Thoracic aorta (tissue), 2 donors: ENCODE data around the gene CALML5. TPM values are rescaled to one million over a fixed set of nuclear protein-coding genes. Genes with fewer than 3 reads are reported as not detected.
A peak's percentile ranks its signal among the peaks of the same experiment; 100 is the strongest.

Experiments used
- ATAC-seq: fragments of 150-250 bp; one replicate; pipeline ENCODE4 v1.8.0; 2017; ENCODE audit warnings: low read depth; ENCODE audit not compliant: insufficient number of reproducible peaks, low FRiP score
- DNase-seq: peaks from one replicate; pipeline ENCODE4 v3.0.0-alpha.2; 2020; ENCODE audit warnings: low spot score
- H3K27ac ChIP-seq, 2 donors: fragments of 200-600 bp; sonication (generic); 1 replicate in 1 of 2; 2 replicates in 1 of 2; pipeline ENCODE4 v1.5.1; 2016; ENCODE audit warnings: mild to moderate bottlenecking in 2 of 2, moderate library complexity in 2 of 2
- H3K27me3 ChIP-seq: fragments of 200-600 bp; sonication (generic); replicated peaks from 2 replicates; pipeline ENCODE4 v1.6.0; 2016; ENCODE audit warnings: mild to moderate bottlenecking; ENCODE audit not compliant: insufficient read depth
- H3K36me3 ChIP-seq: fragments of 200-600 bp; sonication (generic); one replicate; pipeline ENCODE4 v1.5.1; 2016
- H3K4me1 ChIP-seq, 2 donors: fragments of 200-600 bp; sonication (generic); 1 replicate in 1 of 2; 2 replicates in 1 of 2; pipeline versions ENCODE4 v1.5.1 to v1.6.0; 2016; ENCODE audit warnings: low read depth in 2 of 2, mild to moderate bottlenecking in 1 of 2; ENCODE audit not compliant: control insufficient read depth in 1 of 2
- H3K4me3 ChIP-seq: fragments of 200-600 bp; sonication (generic); 2 replicates; pipeline ENCODE4 v1.5.1; 2016; ENCODE audit warnings: mild to moderate bottlenecking
- H3K9me3 ChIP-seq: fragments of 200-600 bp; sonication (generic); 2 replicates; pipeline ENCODE4 v1.5.1; 2016
- total RNA-seq, 2 donors: library from RNA; depleted of rRNA; stranded (reverse); fragments of >200 nt; gene quantifications; one replicate each; pipeline versions ENCODE4 v1.1.0 to v1.2.3, GENCODE V29; 2016
- TF ChIP-seq, protein P1 (sequence below): fragments of 200-600 bp; sonication (generic); IDR thresholded peaks from one replicate; pipeline ENCODE4 v1.5.1; 2019; ENCODE audit warnings: antibody characterized with exemption

CALML5 gene
- total RNA-seq, 2 donors from 2014 or later = 3.7 TPM; not detected in 1

DNA sequence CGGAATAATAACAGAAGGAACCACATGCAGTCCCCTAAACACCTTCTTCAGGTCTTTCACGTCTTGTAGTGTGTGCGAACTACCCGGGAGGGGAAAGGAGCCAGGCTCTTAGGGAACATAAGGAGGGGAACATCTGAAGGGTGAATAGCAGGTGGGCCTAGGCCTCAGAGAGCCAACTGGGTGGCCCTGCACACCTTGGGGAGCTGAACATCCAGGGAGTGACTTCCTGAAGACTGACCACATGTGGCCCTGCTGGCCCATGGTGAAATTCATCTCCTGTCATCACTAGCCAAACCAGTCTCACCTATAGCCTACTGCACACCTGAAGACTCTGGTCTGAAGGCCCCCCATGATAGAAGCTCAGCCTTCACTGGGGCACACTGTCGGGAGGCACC is 31.0 kb upstream of the CALML5 start:
- TF ChIP-seq, protein P1, sequence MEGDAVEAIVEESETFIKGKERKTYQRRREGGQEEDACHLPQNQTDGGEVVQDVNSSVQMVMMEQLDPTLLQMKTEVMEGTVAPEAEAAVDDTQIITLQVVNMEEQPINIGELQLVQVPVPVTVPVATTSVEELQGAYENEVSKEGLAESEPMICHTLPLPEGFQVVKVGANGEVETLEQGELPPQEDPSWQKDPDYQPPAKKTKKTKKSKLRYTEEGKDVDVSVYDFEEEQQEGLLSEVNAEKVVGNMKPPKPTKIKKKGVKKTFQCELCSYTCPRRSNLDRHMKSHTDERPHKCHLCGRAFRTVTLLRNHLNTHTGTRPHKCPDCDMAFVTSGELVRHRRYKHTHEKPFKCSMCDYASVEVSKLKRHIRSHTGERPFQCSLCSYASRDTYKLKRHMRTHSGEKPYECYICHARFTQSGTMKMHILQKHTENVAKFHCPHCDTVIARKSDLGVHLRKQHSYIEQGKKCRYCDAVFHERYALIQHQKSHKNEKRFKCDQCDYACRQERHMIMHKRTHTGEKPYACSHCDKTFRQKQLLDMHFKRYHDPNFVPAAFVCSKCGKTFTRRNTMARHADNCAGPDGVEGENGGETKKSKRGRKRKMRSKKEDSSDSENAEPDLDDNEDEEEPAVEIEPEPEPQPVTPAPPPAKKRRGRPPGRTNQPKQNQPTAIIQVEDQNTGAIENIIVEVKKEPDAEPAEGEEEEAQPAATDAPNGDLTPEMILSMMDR = no peak
- H3K27ac ChIP-seq = peak overlapping the region; percentile 76 to 79
- DNase-seq (no peak), ATAC-seq (no peak)
- H3K36me3 ChIP-seq = no peaks in the 10 kb centered on the region
- no peak overlapping the region for H3K4me3 ChIP-seq
- no peaks in the 10 kb centered on the region for H3K9me3 ChIP-seq
- H3K4me1 ChIP-seq = peaks cover 28 to 66% of the 10 kb centered on the region in 2 donors
- H3K27me3 ChIP-seq = no peaks in the 10 kb centered on the region

DNA sequence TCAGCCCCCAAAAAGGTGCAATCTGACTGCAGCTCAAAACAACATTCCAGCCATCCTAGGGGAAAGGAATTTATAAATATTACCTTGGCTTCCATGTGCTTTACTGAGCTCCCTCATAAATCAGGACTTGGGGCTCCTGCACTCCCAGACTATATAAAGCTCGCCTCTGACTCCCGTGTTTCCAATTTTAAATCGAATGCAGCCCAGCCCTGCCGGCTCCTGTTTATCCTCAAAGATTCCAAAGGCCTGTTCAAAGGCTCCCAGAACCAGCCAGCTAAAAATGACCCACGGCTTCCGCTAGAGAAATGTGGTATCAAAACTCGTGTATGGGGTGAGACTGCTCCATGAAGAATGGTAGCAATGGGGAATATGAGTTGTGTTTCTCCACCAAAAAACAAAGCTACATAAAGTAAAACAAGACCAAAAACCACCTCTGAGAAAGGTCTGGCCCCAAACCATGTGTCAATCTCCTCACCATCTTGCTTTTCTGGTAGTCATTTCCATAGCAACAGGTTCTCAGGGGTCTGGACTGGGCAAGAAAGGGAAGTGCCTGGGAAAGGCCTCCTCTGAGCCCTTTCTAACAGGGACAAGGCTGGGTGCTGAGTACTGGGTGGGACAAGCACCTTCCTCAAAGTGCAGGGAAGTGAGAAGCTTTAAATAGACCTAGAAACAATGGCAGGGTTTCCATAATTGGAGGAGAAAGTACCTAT is 30.5 kb upstream of the CALML5 start:
- TF ChIP-seq, protein P1 = no peak
- H3K4me3 ChIP-seq = no peak overlapping the region
- no peaks in the 10 kb centered on the region for H3K27me3 ChIP-seq
- peak overlapping the region; percentile 76 to 79 for H3K27ac ChIP-seq
- no peaks in the 10 kb centered on the region for H3K9me3 ChIP-seq
- DNase-seq = no peak
- ATAC-seq = no peak
- H3K36me3 ChIP-seq = no peaks in the 10 kb centered on the region
- peaks cover 28 to 63% of the 10 kb centered on the region in 2 donors for H3K4me1 ChIP-seq

DNA sequence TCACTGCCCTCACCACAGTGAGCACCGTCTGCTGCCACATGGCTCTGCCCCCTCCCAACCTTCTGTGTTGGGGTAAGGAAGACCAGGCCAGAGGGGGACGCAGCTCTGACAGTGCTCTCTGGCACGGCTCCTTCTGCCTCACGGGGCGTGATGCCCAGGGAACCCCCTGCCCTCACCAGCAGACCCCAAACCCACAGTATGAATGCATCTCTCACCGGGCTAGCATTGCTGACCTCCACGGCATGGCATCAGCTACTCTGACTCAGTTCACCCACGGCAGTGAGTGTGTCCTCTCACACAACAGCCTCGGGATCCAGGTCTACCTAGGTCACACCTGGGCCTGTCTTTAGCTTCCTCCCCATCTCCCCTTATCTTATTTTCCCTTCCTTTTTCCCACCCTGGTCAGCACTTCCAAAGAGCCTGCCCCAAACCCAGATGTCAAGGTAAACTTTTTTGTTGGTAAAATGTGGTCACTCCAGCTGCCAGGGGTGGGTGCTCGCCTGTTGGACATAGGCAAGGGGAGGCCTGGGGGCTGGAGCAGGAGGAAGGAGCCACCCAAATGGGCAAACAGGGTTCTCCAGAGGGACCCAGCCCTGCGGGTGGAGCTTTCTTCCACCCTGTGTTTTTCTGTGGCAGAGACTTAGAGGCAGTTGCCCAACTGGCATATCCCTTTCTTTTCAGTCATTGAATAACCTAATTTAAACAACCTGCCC is 29.8 kb upstream of the CALML5 start:
- ATAC-seq (no peak), DNase-seq (no peak)
- Histone ChIP-seq H3K4me3 (no peak overlapping the region), H3K36me3 (no peaks in the 10 kb centered on the region), H3K4me1 (peaks cover 23 to 56% of the 10 kb centered on the region in 2 donors), H3K27ac (peak overlapping the region; percentile 76 to 79), H3K27me3 (no peaks in the 10 kb centered on the region), H3K9me3 (no peaks in the 10 kb centered on the region)
- TF ChIP-seq, protein P1 = no peak

DNA sequence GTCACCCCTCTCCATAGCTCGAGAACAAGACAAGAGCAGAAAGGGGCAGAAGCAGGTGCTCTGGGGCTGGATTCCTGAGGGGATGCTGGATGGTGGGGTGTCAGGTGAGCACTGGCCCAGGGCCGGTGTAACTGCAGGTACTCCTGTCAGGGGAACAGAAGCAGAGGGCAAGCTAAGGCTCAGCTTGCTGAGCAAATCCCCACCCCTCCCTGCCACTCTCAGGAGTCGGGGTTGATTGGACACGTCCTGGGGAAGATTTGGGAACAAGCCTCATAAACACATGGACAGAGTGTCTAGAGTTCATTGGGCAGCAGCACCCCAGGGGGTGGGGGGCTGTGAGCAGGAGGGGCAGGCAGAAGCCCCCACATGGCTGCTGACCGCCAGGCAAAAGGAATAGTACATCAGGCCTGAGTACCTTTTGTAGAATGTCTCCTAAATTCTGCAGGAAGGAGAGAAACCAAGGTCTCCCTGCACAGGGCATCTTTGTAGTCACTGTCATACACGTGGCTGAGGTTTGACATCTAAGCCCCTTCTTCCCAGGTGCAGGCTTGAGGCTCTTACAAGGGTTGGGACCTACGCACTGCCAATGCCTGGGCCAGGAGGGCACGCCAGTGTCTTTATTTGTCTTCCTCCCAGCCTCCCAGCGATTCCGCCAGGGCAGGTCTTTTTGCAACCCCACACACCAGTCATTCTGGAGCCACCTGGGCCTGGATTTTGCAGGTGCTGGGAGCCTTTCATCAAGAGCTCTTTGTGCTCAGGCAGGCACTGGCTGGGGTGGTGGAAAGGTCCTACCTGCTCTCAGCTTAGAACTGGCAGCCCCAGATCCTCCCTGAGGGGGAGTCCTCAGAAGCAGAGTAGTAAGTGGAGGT is 28.2 kb upstream of the CALML5 start:
- no peak for ATAC-seq
- Histone ChIP-seq H3K4me3 (no peak overlapping the region), H3K27me3 (no peaks in the 10 kb centered on the region), H3K9me3 (no peaks in the 10 kb centered on the region), H3K36me3 (no peaks in the 10 kb centered on the region), H3K4me1 (peaks cover 10 to 41% of the 10 kb centered on the region in 2 donors), H3K27ac (no peak overlapping the region)
- TF ChIP-seq, protein P1 = no peak
- DNase-seq = no peak
